ENCODE measurements around the gene PLA2G4A.

GRCh38 chr1:186996816-186997215 lies 168.1 kb downstream of the PLA2G4A start:
- TF ChIP-seq CTCF (IDR thresholded peaks at IDR 0.05; ENCODE audit: poor library complexity, severe bottlenecking) (no peak), EP300 (conservative IDR thresholded peaks at IDR 0.05; ENCODE audit: poor library complexity, severe bottlenecking) (no peak), EZH2 (IDR thresholded peaks at IDR 0.05; ENCODE audit: borderline replicate concordance, insufficient read depth, low read length, poor library complexity, severe bottlenecking) (no peak), POLR2AphosphoS5 (IDR thresholded peaks at IDR 0.05) (no peak), RAD21 (conservative IDR thresholded peaks at IDR 0.05) (no peak), MXI1 (conservative IDR thresholded peaks at IDR 0.05; ENCODE audit: poor library complexity, severe bottlenecking) (no peak), REST (IDR thresholded peaks at IDR 0.05; ENCODE audit: borderline replicate concordance) (no peak)

All from neural cell (in vitro differentiated cells).